Measurements from ENCODE around the gene MCC.

DNA sequence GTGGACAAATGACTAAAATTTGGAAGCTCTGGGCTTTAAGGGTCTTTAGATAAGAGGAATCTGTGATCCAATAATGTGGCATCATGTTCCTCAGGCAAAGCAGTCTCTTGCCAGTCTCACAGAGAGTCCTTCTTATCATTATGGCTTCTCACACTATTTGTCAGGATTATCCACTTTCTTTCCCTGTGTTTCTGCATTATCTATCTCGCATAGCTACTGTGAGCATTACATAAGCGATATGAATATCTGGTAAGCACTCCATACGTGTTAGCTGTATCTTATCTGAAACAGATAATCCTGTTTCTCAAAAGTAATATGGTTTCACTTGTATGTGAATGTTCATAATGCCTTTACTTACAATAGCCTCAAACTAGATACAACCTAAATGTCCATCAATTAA lies 9.6 kb downstream of the MCC start:
- no peak for TF ChIP-seq EZH2 (IDR thresholded peaks at IDR 0.05; ENCODE audit: low read length, unreplicated experiment)
- TF ChIP-seq, protein P1, sequence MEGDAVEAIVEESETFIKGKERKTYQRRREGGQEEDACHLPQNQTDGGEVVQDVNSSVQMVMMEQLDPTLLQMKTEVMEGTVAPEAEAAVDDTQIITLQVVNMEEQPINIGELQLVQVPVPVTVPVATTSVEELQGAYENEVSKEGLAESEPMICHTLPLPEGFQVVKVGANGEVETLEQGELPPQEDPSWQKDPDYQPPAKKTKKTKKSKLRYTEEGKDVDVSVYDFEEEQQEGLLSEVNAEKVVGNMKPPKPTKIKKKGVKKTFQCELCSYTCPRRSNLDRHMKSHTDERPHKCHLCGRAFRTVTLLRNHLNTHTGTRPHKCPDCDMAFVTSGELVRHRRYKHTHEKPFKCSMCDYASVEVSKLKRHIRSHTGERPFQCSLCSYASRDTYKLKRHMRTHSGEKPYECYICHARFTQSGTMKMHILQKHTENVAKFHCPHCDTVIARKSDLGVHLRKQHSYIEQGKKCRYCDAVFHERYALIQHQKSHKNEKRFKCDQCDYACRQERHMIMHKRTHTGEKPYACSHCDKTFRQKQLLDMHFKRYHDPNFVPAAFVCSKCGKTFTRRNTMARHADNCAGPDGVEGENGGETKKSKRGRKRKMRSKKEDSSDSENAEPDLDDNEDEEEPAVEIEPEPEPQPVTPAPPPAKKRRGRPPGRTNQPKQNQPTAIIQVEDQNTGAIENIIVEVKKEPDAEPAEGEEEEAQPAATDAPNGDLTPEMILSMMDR (conservative IDR thresholded peaks at IDR 0.05; ENCODE audit: low read depth, low read length): no peak

Measured in PC-3 (cell line).